Retinal pigment epithelial cell (primary cell): ENCODE measurements around the gene PTPRA.
"Not testable (repeated sequence)": the region's sequence is repeated elsewhere in the genome, so short reads cannot be mapped to it uniquely, and the experiment has no call there.

Experiments
- DNase-seq: peaks from one replicate; pipeline ENCODE4 v3.0.0-alpha.2; 2010; ENCODE audit warnings: low read depth
- H3K4me3 ChIP-seq: 2 replicates; pipeline ENCODE4 v1.5.1; 2011; ENCODE audit warnings: mild to moderate bottlenecking, low read length, control low read depth, moderate library complexity
- CTCF ChIP-seq: conservative IDR thresholded peaks from 2 replicates; pipeline ENCODE4 v1.5.1; 2011; ENCODE audit warnings: low read depth, low read length, control low read depth, inconsistent platforms

PTPRA gene

GRCh38 chr20:3046677-3047462 is 173.6 kb downstream of the PTPRA start:
- TF ChIP-seq CTCF: no peak
- peak overlapping the region; percentile 73 for H3K4me3 ChIP-seq
- no peak for DNase-seq

GRCh38 chr20:3047486-3048419 is 174.5 kb downstream of the PTPRA start:
- DNase-seq: no peak
- H3K4me3 ChIP-seq: no peak overlapping the region
- TF ChIP-seq CTCF: no peak

GRCh38 chr20:3051385-3052019 is 178.2 kb downstream of the PTPRA start:
- no peak overlapping the region for H3K4me3 ChIP-seq
- no peak for DNase-seq
- TF ChIP-seq CTCF: no peak

GRCh38 chr20:3059489-3059888 is 186.2 kb downstream of the PTPRA start:
- TF ChIP-seq CTCF: no peak
- no peak for DNase-seq
- no peak overlapping the region for H3K4me3 ChIP-seq

GRCh38 chr20:3064119-3064518 is 190.8 kb downstream of the PTPRA start:
- DNase-seq, H3K4me3 ChIP-seq: not testable (repeated sequence)

GRCh38 chr20:3067139-3068014 is 194.1 kb downstream of the PTPRA start:
- TF ChIP-seq CTCF: no peak
- H3K4me3 ChIP-seq: no peak overlapping the region
- no peak for DNase-seq
